NCI-H2107 treated with DMSO at 0.1 percent for 48 hours (cell line): ENCODE data around the gene TAF11.
"Not testable (repeated sequence)": the region's sequence is repeated elsewhere in the genome, so short reads cannot be mapped to it uniquely, and the experiment has no call there.

ENCODE experiments used
- DNase-seq: peaks from one replicate; lab custom pipeline; 2025; ENCODE audit not compliant: unreplicated experiment; lab: John Stamatoyannopoulos, UW

Gene TAF11

GRCh38 chr6:34887753-34888513 lies at the start of gene TAF11:
Gene TAF11, minus strand, starts transcription at chr6:34888042. Its CDS starts 85 bp downstream, at chr6:34887957.
- DNase-seq, result peak; percentile 55

GRCh38 chr6:34934516-34934915 lies 46.7 kb upstream of the TAF11 start:
- no peak for DNase-seq

DNA sequence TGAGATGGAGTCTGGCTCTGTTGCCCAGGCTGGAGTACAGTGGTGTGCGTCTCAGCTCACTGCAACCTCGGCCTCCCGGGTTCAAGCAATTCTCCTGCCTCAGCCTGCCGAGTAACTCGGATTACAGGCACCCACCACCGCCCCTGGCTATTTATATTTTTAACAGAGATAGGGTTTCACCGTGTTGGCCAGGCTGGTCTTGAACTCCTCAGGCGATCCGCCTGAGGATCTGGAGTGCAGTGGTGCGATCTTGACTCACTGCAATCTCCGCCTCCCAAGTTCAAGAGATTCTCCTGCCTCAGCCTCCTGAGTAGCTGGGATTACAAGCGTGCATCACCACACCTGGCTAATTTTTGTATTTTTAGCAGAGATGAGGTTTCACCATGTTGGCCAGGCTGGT lies 44.4 kb upstream of the TAF11 start:
- DNase-seq, result not testable (repeated sequence)

- no peak for DNase-seq
Observed at GRCh38 chr6:34930221-34930620, 42.4 kb upstream of the TAF11 start.

DNA sequence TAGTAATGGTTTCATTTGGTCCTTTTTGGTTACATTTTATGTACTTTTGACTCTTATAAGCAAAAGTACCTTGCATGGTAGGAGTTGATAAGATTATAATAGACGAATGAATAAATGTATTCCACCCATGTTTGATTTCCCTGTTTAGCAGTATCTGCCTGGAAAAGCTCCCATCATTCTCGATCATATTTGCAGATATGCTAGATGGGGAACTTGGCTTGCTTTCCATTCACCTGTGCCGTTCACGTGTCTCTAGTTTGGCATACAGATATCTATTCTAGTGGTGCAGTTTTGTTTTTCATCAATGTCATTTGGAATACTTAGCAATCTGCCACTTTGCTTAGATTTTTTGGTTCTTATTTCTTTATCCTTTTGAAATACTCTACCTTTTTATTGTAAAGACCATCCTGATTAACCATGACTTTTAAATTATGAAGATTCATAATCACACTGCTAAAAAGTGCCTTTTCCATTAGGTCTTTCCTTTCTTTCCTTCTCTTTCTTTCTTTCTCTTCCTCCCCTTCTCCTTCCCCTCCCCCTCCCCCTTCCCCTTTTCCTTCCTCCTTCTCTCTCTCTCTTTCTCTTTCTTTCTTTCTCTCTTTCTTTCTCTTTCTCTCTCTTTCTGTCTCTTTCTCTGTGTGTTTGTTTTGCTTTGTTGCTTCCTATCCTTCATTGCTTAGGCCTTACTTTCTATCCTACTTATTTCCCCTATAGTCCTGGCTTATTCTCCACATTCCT lies 41.6 kb upstream of the TAF11 start:
- no peak for DNase-seq

DNA sequence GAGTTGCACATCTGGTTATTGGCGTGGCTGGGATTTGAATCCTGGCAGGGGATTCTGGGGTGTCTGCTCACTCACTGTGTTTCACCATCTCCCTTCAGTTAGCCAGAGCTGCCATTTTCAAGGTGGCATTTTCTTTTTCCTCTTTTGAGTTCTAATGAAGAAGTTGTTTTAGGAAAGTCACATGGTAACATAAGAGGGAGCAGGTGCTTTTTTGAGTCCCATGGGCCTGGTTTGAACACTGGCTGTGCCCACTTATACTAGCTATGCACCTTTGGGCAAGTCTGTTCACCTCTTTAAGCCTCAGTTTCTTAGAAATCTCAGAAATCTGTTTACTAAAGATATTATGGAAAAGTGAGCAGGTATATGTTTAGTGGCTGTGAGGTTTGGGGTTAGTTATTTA lies 40.9 kb upstream of the TAF11 start:
- no peak for DNase-seq

DNA sequence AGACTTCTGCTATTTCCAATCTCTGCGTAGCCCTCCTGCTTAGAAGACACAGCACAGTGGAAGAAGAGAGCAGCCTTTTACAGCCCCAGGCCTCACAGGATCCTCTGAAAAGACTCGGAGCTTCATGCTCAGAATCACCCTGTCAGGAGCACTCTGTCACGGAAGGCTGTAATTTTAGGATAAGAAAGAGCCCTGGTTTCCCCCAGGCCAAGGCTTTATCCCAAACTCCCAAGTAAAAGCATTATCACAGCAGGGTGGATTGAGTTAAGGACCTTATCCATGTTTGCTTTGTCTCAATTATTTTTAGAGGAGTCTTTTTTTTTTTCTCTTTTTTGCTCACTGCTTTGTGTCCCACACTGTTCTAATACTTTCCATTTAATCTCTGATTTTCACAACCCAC lies 40.4 kb upstream of the TAF11 start:
- DNase-seq, result peak; percentile 8

- DNase-seq, result no peak
Observed at GRCh38 chr6:34926655-34927054, 38.8 kb upstream of the TAF11 start.

GRCh38 chr6:34924831-34925625 lies 37.2 kb upstream of the TAF11 start:
- DNase-seq, result no peak

GRCh38 chr6:34922177-34922663 lies 34.4 kb upstream of the TAF11 start:
- no peak for DNase-seq

- no peak for DNase-seq
Observed at GRCh38 chr6:34920097-34920496, 32.3 kb upstream of the TAF11 start.

DNA sequence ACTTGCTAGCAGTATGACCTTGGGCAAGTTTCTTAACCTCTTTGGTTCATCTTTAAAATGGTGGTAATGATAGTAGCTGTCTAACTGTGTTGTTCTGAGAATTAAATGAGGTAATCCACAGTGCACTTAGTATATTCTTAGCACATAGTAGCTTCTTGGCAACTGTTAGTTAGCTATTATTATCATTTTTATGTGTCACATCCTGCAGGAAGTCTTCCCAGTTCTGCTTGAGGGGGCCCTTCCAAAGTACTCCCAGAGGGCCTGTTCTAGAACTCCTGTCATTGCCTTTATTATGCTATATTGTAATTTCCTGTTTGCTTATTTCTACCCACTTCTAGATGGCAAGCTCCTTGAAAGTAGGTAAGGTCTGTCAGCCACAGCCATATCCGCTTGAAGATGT lies 31.8 kb upstream of the TAF11 start:
- DNase-seq, result no peak

GRCh38 chr6:34917626-34918285 lies 29.9 kb upstream of the TAF11 start:
- DNase-seq, result no peak

DNA sequence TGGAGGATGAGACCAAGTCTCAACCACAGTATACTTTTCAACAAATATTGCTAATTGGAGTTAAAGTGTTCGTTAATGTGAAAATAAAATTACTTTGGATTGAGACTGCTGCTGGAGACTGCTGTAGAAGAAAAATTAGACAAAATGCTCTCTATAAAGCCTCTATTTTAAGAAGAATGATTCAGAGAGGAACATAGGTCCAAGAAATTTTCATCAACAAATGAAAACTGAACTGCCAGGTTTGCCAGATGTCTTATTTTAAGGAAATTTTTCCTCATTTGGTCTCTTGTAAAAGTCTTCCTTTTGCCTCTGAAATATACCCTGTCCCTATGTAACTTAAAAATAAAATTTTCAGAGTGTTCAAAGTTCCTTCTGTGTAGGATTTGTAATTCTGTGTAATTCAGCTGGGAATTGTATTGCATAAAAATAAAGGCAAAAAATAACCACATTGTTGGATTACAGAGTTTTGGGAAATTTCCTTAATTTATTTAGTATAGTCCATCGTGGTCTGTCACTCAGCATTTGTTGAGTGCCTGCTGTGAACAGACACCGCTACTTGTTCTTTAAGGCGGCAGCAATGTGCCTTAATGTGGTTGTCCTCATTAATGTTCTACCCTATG lies 28.6 kb upstream of the TAF11 start:
- no peak for DNase-seq

GRCh38 chr6:34914358-34914757 lies 26.5 kb upstream of the TAF11 start:
- no peak for DNase-seq

DNA sequence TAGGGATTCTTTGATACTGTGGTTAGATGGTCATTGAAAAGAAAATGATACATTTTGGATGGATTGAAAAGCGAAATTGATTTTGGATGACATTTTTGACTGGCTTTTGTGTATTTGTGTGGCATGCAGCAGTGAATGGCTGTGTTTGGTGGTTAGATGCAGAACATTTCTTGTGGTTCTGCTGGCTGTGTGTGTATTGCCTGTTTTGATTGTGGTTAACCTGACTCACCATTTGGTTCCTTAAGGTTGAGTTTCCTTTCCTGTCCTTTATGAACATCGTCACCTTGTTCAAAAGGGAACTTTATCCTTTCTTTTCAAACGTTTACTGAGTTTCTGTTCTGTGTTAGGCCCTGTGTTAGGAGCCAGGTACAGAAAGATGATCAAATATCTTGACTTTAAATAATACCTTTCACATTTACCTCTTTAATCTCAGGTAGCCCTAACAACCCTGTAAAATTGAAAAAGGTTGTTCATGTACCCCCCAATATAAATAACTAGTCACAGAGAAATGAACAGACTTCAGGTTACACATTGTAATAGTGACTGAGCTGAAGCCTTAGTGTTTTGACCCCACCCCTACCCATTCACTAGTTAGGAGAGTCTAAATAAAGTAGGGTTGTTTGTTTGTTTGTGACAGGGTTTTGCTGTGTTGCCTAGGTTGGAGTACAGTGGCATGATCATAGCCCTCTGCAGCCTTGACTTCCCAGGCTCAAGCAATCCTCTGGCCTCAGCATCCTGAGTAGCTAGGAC lies 25.0 kb upstream of the TAF11 start:
- DNase-seq, result no peak

GRCh38 chr6:34911822-34912221 lies 24.0 kb upstream of the TAF11 start:
- DNase-seq, result no peak

DNA sequence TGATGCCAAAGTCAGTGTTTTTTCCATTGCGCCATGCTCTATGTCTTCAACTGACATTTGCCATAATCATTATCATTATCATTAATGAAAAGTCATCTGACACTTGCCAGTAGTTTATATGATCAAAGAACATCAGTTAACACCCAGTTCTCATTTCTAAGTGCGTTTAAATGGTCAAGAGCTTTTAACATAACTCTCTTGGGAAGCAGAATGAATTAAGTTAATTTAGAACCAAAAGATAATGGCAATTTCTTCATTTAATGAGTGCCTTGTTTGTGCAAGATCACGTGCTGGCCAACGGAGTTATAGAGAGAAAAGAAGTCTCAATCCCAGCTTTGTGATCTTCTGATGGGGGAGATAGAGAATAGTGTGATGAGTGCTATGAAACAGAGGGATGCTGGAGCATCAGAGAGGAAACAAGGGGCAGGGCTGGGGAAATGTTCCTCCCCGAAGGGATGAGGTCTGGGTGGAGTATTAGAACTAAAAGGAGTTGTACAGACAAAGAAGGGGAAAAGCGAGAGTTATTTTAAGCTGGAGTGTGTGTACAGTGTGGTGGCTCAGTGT lies 21.6 kb upstream of the TAF11 start:
- DNase-seq, result no peak

DNA sequence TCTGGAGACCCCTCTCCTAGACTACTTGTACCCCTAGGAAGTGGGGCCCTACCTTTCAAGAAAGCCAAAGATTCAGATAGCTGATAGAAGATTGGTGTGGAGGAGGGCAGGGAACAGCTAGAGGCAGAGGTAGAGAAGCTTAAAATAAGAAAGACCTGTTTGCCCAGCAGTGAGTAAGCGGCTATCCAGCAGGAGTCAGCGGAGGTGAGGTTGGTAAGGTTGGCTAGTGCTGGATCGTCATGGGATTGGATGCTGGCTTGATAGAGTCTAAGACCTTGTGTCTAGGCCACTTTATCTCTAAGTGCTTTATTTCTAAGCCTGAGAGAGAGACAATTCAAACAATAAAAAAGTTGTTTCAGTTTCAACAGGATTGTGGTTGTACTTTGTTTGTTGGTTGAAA lies 20.4 kb upstream of the TAF11 start:
- DNase-seq, result no peak

- no peak for DNase-seq
Observed at GRCh38 chr6:34906826-34907225, 19.0 kb upstream of the TAF11 start.
